Measurements from ENCODE around the gene AFG1L. TPM values are rescaled to one million over a fixed set of nuclear protein-coding genes. Genes with fewer than 3 reads are reported as not detected.

The AFG1L gene
- total RNA-seq, 1 experiment from 2014 or later = 4.9 TPM

DNA sequence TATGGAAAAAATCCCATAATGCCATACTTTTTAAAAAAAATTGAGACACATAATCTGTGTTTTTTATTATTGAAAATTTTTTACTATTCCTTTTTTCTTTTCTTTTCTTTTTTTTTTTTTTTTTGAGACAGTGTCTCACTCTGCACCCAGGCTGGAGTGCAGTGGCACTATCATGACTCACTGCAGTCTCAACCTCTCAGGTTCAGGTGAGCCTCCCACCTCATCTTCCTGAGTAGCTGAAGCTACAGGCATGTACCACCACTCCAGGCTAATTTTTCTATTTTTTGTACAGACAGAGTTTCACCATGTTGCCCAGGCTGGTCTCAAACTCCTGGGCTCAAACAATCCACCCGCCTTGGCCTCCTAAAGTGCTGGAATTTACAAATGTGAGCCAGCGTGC, 100.4 kb downstream of the AFG1L start:
- no peaks in the 10 kb centered on the region for H3K9me2 ChIP-seq (ENCODE audit: insufficient read depth)
- no peak overlapping the region for H2AFZ ChIP-seq (ENCODE audit: low read depth, low read length, poor library complexity, severe bottlenecking)
- H3K4me1 ChIP-seq (ENCODE audit: control insufficient read depth in 1 of 2, insufficient read depth in 2 of 2, low read length in 2 of 2) = no peaks in the 10 kb centered on the region
- DNase-seq (ENCODE audit: low read depth, low spot score) = no peak
- intact Hi-C loops (cut with micrococcal nuclease) = no loop called here
- H3K4me2 ChIP-seq (ENCODE audit: low read length) = no peak overlapping the region
- no peaks in the 10 kb centered on the region for H4K20me1 ChIP-seq (ENCODE audit: insufficient read depth)
- ChIA-PET POLR2A (no interaction called here), RAD21 (ENCODE audit: low non-redundant PET in 1 of 2, low total read pairs in 2 of 2, uncharacterized antibody in 2 of 2, unreplicated experiment in 2 of 2) (no interaction called here), CTCF (no interaction called here)
- no peaks in the 10 kb centered on the region for H3K9me3 ChIP-seq (ENCODE audit: control insufficient read depth in 1 of 2, insufficient read depth in 1 of 2, low read depth in 1 of 2, low read length in 2 of 2)
- BruUV-seq (replicated peaks) = no TSS peak
- H3K36me3 ChIP-seq (ENCODE audit: control insufficient read depth in 1 of 2, insufficient read depth in 2 of 2, low read length in 2 of 2) = no peaks in the 10 kb centered on the region
- H3K27me3 ChIP-seq (ENCODE audit: insufficient read depth, low read length) = no peaks in the 10 kb centered on the region
- no peak overlapping the region for H3K9ac ChIP-seq (ENCODE audit: low read length)
- H3K27ac ChIP-seq (ENCODE audit: low read depth, low read length) = no peak overlapping the region
- H3K79me2 ChIP-seq (ENCODE audit: insufficient read depth, low read length) = no peaks in the 10 kb centered on the region
- no peak for TF ChIP-seq EZH2phosphoT487 (IDR thresholded peaks at IDR 0.05; ENCODE audit: borderline replicate concordance)
- TF ChIP-seq, protein P1, sequence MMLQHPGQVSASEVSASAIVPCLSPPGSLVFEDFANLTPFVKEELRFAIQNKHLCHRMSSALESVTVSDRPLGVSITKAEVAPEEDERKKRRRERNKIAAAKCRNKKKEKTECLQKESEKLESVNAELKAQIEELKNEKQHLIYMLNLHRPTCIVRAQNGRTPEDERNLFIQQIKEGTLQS (IDR thresholded peaks at IDR 0.05) = no peak
- TF ChIP-seq YY1 (IDR thresholded peaks at IDR 0.05; ENCODE audit: extremely low read depth, insufficient replicate concordance, low read depth, low read length) = no peak
- TF ChIP-seq, protein P2, sequence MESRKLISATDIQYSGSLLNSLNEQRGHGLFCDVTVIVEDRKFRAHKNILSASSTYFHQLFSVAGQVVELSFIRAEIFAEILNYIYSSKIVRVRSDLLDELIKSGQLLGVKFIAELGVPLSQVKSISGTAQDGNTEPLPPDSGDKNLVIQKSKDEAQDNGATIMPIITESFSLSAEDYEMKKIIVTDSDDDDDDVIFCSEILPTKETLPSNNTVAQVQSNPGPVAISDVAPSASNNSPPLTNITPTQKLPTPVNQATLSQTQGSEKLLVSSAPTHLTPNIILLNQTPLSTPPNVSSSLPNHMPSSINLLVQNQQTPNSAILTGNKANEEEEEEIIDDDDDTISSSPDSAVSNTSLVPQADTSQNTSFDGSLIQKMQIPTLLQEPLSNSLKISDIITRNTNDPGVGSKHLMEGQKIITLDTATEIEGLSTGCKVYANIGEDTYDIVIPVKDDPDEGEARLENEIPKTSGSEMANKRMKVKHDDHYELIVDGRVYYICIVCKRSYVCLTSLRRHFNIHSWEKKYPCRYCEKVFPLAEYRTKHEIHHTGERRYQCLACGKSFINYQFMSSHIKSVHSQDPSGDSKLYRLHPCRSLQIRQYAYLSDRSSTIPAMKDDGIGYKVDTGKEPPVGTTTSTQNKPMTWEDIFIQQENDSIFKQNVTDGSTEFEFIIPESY (IDR thresholded peaks at IDR 0.05; ENCODE audit: extremely low read depth, insufficient replicate concordance, low read length) = no peak
- TF ChIP-seq ZNF274 (IDR thresholded peaks at IDR 0.05; ENCODE audit: low read depth, low read length) = no peak
- no peak for TF ChIP-seq CEBPB (IDR thresholded peaks at IDR 0.05; ENCODE audit: low read depth)
- no peak for TF ChIP-seq JUND (IDR thresholded peaks at IDR 0.05)
- TF ChIP-seq, protein P3, sequence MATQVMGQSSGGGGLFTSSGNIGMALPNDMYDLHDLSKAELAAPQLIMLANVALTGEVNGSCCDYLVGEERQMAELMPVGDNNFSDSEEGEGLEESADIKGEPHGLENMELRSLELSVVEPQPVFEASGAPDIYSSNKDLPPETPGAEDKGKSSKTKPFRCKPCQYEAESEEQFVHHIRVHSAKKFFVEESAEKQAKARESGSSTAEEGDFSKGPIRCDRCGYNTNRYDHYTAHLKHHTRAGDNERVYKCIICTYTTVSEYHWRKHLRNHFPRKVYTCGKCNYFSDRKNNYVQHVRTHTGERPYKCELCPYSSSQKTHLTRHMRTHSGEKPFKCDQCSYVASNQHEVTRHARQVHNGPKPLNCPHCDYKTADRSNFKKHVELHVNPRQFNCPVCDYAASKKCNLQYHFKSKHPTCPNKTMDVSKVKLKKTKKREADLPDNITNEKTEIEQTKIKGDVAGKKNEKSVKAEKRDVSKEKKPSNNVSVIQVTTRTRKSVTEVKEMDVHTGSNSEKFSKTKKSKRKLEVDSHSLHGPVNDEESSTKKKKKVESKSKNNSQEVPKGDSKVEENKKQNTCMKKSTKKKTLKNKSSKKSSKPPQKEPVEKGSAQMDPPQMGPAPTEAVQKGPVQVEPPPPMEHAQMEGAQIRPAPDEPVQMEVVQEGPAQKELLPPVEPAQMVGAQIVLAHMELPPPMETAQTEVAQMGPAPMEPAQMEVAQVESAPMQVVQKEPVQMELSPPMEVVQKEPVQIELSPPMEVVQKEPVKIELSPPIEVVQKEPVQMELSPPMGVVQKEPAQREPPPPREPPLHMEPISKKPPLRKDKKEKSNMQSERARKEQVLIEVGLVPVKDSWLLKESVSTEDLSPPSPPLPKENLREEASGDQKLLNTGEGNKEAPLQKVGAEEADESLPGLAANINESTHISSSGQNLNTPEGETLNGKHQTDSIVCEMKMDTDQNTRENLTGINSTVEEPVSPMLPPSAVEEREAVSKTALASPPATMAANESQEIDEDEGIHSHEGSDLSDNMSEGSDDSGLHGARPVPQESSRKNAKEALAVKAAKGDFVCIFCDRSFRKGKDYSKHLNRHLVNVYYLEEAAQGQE (IDR thresholded peaks at IDR 0.05; ENCODE audit: low read depth) = no peak
- TF ChIP-seq EZH2 (IDR thresholded peaks at IDR 0.05) = no peak
- no peak overlapping the region for H3K4me3 ChIP-seq (replicated peaks in 1 of 2; ENCODE audit: low read depth in 1 of 2, low read length in 2 of 2)
- no peak for ATAC-seq

All from HCT116 (cell line).